Stomach (tissue), 19 donors: ENCODE data around the gene VPS8. TPM values are rescaled to one million over a fixed set of nuclear protein-coding genes. Genes with fewer than 3 reads are reported as not detected.

ENCODE experiments used
- DNase-seq, 2 donors: peaks; one replicate each; pipeline versions ENCODE4 v3.0.0 to v3.0.0-alpha.2; 2013 to 2019
- H3K27ac ChIP-seq, 5 donors: fragments of 200-600 bp in 4 of 5; sonication (generic) in 4 of 5; one replicate each; pipeline ENCODE4 v1.5.1; 2013 to 2019; ENCODE audit warnings: mild to moderate bottlenecking in 1 of 5, moderate library complexity in 1 of 5
- H3K27me3 ChIP-seq, 3 donors: fragments of 200-600 bp; sonication (generic); one replicate each; pipeline ENCODE4 v1.5.1; 2017 to 2019; ENCODE audit warnings: mixed run types in 1 of 3
- H3K36me3 ChIP-seq, 4 donors: fragments of 200-600 bp; sonication (generic); 1 replicate in 3 of 4; 2 replicates in 1 of 4; pipeline ENCODE4 v1.5.1; 2016 to 2019
- H3K4me1 ChIP-seq, 4 donors: fragments of 200-600 bp; sonication (generic); one replicate each; pipeline ENCODE4 v1.5.1; 2016 to 2019
- H3K4me3 ChIP-seq, 4 donors: fragments of 200-600 bp; sonication (generic) in 3 of 4; one replicate each; pipeline ENCODE4 v1.5.1; 2016 to 2019; ENCODE audit warnings: mild to moderate bottlenecking in 1 of 4
- H3K9me3 ChIP-seq, 4 donors: fragments of 200-600 bp; sonication (generic); one replicate each; pipeline ENCODE4 v1.5.1; 2016 to 2019
- CTCF ChIP-seq, 7 experiments: fragments of 450-650 bp in 4 of 7; fragments of 200-600 bp in 3 of 7; sonication (generic) in 3 of 7; IDR thresholded peaks; one replicate each; pipeline ENCODE4 v1.5.1; 2016 to 2019; ENCODE audit warnings: antibody characterized with exemption in 7 of 7, control low read depth in 2 of 7, mild to moderate bottlenecking in 1 of 7
- EP300 ChIP-seq: sonication (generic); formaldehyde crosslinking; IDR thresholded peaks from one replicate; pipeline ENCODE4 v1.6.1; 2017; ENCODE audit warnings: antibody characterized with exemption
- POLR2A ChIP-seq, 4 donors: fragments of 450-650 bp; IDR thresholded peaks; one replicate each; pipeline ENCODE4 v1.6.1; 2016; ENCODE audit warnings: antibody characterized with exemption in 4 of 4, control low read depth in 2 of 4, mild to moderate bottlenecking in 1 of 4, moderate library complexity in 1 of 4
- POLR2AphosphoS5 ChIP-seq, 3 donors: sonication (generic); formaldehyde crosslinking; IDR thresholded peaks; one replicate each; pipeline ENCODE4 v1.6.1; 2016; ENCODE audit warnings: antibody characterized with exemption in 3 of 3
- WGBS, 5 donors: extraction: QIAGEN DNeasy Blood & Tissue Kit in 3 of 5; methylation state at CpG; one replicate each; pipeline versions ENCODE4 v1.1.5 to v1.1.7; 2013 to 2018; 5-methylcytosine and 5-hydroxymethylcytosine counted together
- intact Hi-C: fragments of 100-400 bp; cut with DNase I; formaldehyde crosslinking; loops from one replicate; pipeline ENCODE4 v1.15.1; 2023; ENCODE audit warnings: low total_unique reads
- long read RNA-seq, 10 donors: transcript quantifications; one replicate each; lab custom pipeline, GENCODE V29; 2026
- polyA plus RNA-seq, 3 donors: library from polyadenylated mRNA; stranded (reverse); fragments of 200-250 nt; gene quantifications; one replicate each; pipeline ENCODE4 v1.2.3, GENCODE V29; 2013
- total RNA-seq, 5 donors: library from RNA; depleted of rRNA; stranded (reverse); fragments of >200 nt; gene quantifications; one replicate each; pipeline versions ENCODE4 v1.1.0 to v1.2.3, GENCODE V29; 2014 to 2016
- donor health status: healthy with polysubstance abuse.
- donor health status: Bipolar disorder and iron deficiency.
- donor health status: healthy.

The VPS8 gene, protein sequence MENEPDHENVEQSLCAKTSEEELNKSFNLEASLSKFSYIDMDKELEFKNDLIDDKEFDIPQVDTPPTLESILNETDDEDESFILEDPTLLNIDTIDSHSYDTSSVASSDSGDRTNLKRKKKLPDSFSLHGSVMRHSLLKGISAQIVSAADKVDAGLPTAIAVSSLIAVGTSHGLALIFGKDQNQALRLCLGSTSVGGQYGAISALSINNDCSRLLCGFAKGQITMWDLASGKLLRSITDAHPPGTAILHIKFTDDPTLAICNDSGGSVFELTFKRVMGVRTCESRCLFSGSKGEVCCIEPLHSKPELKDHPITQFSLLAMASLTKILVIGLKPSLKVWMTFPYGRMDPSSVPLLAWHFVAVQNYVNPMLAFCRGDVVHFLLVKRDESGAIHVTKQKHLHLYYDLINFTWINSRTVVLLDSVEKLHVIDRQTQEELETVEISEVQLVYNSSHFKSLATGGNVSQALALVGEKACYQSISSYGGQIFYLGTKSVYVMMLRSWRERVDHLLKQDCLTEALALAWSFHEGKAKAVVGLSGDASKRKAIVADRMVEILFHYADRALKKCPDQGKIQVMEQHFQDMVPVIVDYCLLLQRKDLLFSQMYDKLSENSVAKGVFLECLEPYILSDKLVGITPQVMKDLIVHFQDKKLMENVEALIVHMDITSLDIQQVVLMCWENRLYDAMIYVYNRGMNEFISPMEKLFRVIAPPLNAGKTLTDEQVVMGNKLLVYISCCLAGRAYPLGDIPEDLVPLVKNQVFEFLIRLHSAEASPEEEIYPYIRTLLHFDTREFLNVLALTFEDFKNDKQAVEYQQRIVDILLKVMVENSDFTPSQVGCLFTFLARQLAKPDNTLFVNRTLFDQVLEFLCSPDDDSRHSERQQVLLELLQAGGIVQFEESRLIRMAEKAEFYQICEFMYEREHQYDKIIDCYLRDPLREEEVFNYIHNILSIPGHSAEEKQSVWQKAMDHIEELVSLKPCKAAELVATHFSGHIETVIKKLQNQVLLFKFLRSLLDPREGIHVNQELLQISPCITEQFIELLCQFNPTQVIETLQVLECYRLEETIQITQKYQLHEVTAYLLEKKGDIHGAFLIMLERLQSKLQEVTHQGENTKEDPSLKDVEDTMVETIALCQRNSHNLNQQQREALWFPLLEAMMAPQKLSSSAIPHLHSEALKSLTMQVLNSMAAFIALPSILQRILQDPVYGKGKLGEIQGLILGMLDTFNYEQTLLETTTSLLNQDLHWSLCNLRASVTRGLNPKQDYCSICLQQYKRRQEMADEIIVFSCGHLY (N-terminal part only)
- 100 to 1,000 TPM in 1 of 5 donors, 10 to 100 TPM in 4; 34.8 to 126 (median 48.1) TPM for total RNA-seq
- polyA plus RNA-seq: 10 to 100 TPM in 2 of 3 donors, 1 to 10 TPM in 1; 7.5 to 11.9 (median 10.1) TPM
- long read RNA-seq, donor 1: 0 reads
- long read RNA-seq, donor 2: 0 reads
- long read RNA-seq, donor 3, full-length matches to known transcripts: 1 of 1 reads
- long read RNA-seq, donor 3, partial matches to known transcripts: 0 of 1 reads
- long read RNA-seq, donor 3, other reads (novel, unspliced or antisense): 0 of 1 reads
- long read RNA-seq, donor 4: 0 reads
- long read RNA-seq, donor 5: 0 reads
- long read RNA-seq, donor 6: 0 reads
- long read RNA-seq, donor 7, full-length matches to known transcripts: 2 of 2 reads
- long read RNA-seq, donor 7, partial matches to known transcripts: 0 of 2 reads
- long read RNA-seq, donor 7, other reads (novel, unspliced or antisense): 0 of 2 reads
- long read RNA-seq, donor 8, partial matches to known transcripts: 0 of 2 reads
- long read RNA-seq, donor 8, other reads (novel, unspliced or antisense): 0 of 2 reads
- long read RNA-seq, donor 9, partial matches to known transcripts: 7 of 7 reads
- long read RNA-seq, donor 9, other reads (novel, unspliced or antisense): 0 of 7 reads
- long read RNA-seq, donor 10, full-length matches to known transcripts: 1 of 1 reads
- long read RNA-seq, donor 10, partial matches to known transcripts: 0 of 1 reads
- long read RNA-seq, donor 10, other reads (novel, unspliced or antisense): 0 of 1 reads

DNA sequence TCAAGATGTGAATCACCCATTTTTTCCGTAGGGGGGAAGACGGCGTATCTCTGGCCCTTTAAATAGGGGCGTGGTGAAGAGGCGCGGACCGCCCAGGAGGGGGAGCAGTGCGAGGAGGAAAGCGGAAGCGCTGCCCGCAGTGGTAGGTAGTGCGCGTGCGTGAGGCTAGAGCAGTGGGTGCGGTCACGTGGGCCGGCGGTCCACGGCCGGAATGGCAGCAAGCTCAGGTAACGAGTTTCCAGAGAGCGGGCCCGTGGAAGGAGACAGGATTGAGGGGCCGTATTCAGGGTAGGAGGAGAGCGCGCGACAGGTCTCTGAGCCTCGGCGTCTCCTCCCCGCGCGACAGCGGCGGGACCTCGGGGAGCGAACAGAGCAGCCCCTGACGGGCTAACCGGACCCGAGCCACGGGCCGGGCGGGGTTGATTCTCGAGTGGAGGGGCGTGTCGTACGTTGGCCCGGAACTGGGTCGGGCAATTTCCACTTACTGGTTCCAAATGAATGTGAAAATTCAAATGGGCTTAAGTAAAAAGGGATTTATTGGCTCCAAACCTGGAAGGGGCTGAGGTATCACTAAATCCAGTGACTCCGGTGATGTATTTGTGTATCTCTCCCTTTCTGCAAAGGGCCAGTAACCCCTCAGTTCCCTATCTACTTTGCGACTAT is at the start of gene VPS8:
Gene VPS8, plus strand, starts transcription at position 168 of the 663 bp plus-strand sequence. CDS start 12,467 bp downstream, outside the sequence.
- Histone ChIP-seq H3K27me3 (no peaks in the 10 kb centered on the region), H3K36me3 (peaks cover 0 to 14% (median 9%) of the 10 kb centered on the region in 4 donors), H3K9me3 (no peaks in the 10 kb centered on the region), H3K4me3 (peak within 1 kb of the TSS; percentile 75 to 90 (median 82)), H3K27ac (peak within 1 kb of the TSS; percentile 82 to 93 (median 87)), H3K4me1 (peaks cover 10 to 36% (median 19%) of the 10 kb centered on the region in 4 donors)
- DNase-seq: peak; percentile 97 to 98
- WGBS, 5 donors: 0 to 1% (median 0%) methylated on average over 34 to 50 of the region's 50 CpGs
- peak in 2 of 4 donors; percentile 33 to 65 for TF ChIP-seq POLR2A (IDR thresholded peaks at IDR 0.05)
- peak in 5 of 7 experiments; percentile 41 to 94 (median 80) for TF ChIP-seq CTCF (IDR thresholded peaks at IDR 0.05)
- peak; percentile 80 to 97 (median 93) for TF ChIP-seq POLR2AphosphoS5 (IDR thresholded peaks at IDR 0.05)
- TF ChIP-seq EP300: no peak
- intact Hi-C loops: no loop called here

DNA sequence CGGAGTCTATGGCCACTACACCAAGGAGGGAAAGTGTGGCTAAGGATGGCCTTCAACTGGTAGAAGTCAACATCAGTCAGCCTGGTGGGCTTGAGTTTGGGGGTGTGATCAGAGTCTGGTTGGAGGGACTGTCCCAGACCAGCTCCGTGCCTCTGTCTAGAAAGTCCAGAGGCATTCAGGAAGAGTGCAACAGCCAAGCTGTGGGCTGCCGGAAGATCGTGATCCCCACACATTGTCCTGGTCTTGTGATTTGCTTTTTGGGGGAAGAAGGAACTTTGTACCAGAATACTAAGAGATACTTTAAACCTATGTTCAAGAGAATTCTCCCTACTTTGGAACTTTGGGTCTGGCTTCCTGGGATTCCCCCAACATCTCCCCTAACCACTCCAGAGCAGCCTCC is 47.8 kb upstream of the VPS8 start:
- no peaks in the 10 kb centered on the region for H3K27me3 ChIP-seq
- intact Hi-C loops: no loop called here
- peaks cover 27 to 44% (median 32%) of the 10 kb centered on the region in 4 donors for H3K4me1 ChIP-seq
- no peaks in the 10 kb centered on the region for H3K36me3 ChIP-seq
- H3K27ac ChIP-seq: peak overlapping the region in 1 of 5 donors; percentile 8
- H3K9me3 ChIP-seq: no peaks in the 10 kb centered on the region
- no peak overlapping the region for H3K4me3 ChIP-seq
- TF ChIP-seq EP300 (no peak), POLR2A (IDR thresholded peaks at IDR 0.05) (no peak), CTCF (IDR thresholded peaks at IDR 0.05) (no peak), POLR2AphosphoS5 (IDR thresholded peaks at IDR 0.05) (no peak)
- WGBS, 5 donors: 84 to 98% (median 92%) methylated on average over 4 of the region's 4 CpGs
- DNase-seq: no peak

DNA sequence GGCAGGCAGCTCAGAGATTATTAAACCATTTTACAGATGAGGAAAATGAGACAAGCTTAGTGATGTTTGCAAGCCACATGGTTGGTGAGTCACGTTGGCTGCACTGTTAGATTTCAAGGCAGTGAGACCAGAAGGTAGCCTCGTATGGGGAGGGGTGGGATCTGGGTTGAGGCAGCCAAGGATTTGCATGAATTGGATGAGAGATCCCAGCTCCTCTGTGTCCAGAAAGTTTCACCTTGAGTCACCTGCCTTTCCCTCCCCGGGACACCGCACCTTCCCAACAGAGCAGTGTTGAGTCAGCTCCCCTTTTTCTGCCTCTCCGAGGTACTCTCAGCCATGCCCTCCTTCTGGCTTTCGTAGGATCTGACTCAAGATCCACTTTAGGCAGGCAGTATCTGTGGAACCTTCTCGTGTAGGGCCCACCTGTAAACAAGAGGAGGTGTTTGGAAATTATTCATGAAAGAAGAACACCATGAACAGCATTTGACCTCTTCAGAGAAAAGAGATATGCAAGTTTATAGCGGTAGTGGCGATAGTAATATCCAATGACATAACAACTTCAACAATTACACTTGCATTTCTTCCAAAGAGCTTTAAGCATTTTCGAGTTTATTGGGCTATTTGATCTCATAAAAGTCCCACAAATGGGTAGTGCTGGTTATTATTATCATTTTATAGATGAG is 46.8 kb upstream of the VPS8 start:
- H3K4me3 ChIP-seq: no peak overlapping the region
- no peak for DNase-seq
- intact Hi-C loops: no loop called here
- no peaks in the 10 kb centered on the region for H3K27me3 ChIP-seq
- 68 to 74% (median 71%) methylated on average over 10 of the region's 10 CpGs for WGBS, 5 donors
- TF ChIP-seq EP300 (no peak), POLR2A (IDR thresholded peaks at IDR 0.05) (no peak), CTCF (IDR thresholded peaks at IDR 0.05) (no peak), POLR2AphosphoS5 (IDR thresholded peaks at IDR 0.05) (no peak)
- H3K36me3 ChIP-seq: no peaks in the 10 kb centered on the region
- no peak overlapping the region for H3K27ac ChIP-seq
- no peaks in the 10 kb centered on the region for H3K9me3 ChIP-seq
- H3K4me1 ChIP-seq: peaks cover 21 to 36% (median 24%) of the 10 kb centered on the region in 4 donors
